H9 (cell line): Measurements from ENCODE around the gene SEC22A. TPM values are rescaled to one million over a fixed set of nuclear protein-coding genes. Genes with fewer than 3 reads are reported as not detected.

ENCODE experiments used
- DNase-seq: peaks from one replicate; pipeline ENCODE4 v3.0.0-alpha.2; 2017
- H2AFZ ChIP-seq: one replicate; pipeline ENCODE4 v1.6.1; 2013; ENCODE audit warnings: mild to moderate bottlenecking, low read length, control low read depth, moderate library complexity
- H2AK5ac ChIP-seq: 2 replicates; pipeline ENCODE4 v1.6.1; 2013; ENCODE audit warnings: low read length, control low read depth, mixed read lengths; ENCODE audit not compliant: insufficient read length
- H2BK120ac ChIP-seq: one replicate; pipeline ENCODE4 v1.6.1; 2013; ENCODE audit warnings: low read depth, mild to moderate bottlenecking, low read length, control low read depth, inconsistent platforms; ENCODE audit not compliant: poor library complexity, severe bottlenecking
- H2BK12ac ChIP-seq: 2 replicates; pipeline ENCODE4 v1.6.1; 2013; ENCODE audit warnings: low read length, control low read depth, mixed read lengths, low read depth; ENCODE audit not compliant: insufficient read length
- H2BK15ac ChIP-seq: 2 replicates; pipeline ENCODE4 v1.6.1; 2013; ENCODE audit warnings: low read depth, low read length, control low read depth
- H2BK20ac ChIP-seq: one replicate; pipeline ENCODE4 v1.6.1; 2013; ENCODE audit warnings: low read depth, mild to moderate bottlenecking, low read length, control low read depth, inconsistent platforms; ENCODE audit not compliant: poor library complexity, severe bottlenecking
- H2BK5ac ChIP-seq: 2 replicates; pipeline ENCODE4 v1.6.1; 2013; ENCODE audit warnings: low read length, control low read depth, mixed read lengths; ENCODE audit not compliant: insufficient read length
- H3K14ac ChIP-seq: 2 replicates; pipeline ENCODE4 v1.6.1; 2013; ENCODE audit warnings: low read length, control low read depth; ENCODE audit not compliant: insufficient read depth
- H3K18ac ChIP-seq: 2 replicates; pipeline ENCODE4 v1.6.1; 2013; ENCODE audit warnings: low read depth, mild to moderate bottlenecking, mixed read lengths, low read length, control low read depth; ENCODE audit not compliant: insufficient read length
- H3K23ac ChIP-seq: 2 replicates; pipeline ENCODE4 v1.6.1; 2013; ENCODE audit warnings: low read length, control low read depth, mixed read lengths, low read depth; ENCODE audit not compliant: insufficient read length
- H3K23me2 ChIP-seq: 2 replicates; pipeline ENCODE4 v1.6.1; 2013; ENCODE audit warnings: low read depth, mild to moderate bottlenecking, mixed read lengths, low read length, control low read depth; ENCODE audit not compliant: insufficient read length, poor library complexity, severe bottlenecking
- H3K27ac ChIP-seq: 2 replicates; pipeline ENCODE4 v1.5.1; 2013; ENCODE audit warnings: low read length, control low read depth, mixed read lengths, low read depth; ENCODE audit not compliant: insufficient read length
- H3K27me3 ChIP-seq: 2 replicates; pipeline ENCODE4 v1.6.1; 2013; ENCODE audit warnings: low read length, control low read depth, inconsistent platforms; ENCODE audit not compliant: insufficient read depth
- H3K4ac ChIP-seq: 2 replicates; pipeline ENCODE4 v1.6.1; 2013; ENCODE audit warnings: low read depth, mild to moderate bottlenecking, control low read depth, inconsistent platforms, low read length, moderate library complexity
- H3K4me1 ChIP-seq: 2 replicates; pipeline ENCODE4 v1.6.1; 2013; ENCODE audit warnings: low read length, control low read depth, inconsistent platforms; ENCODE audit not compliant: insufficient read depth
- H3K4me2 ChIP-seq: 2 replicates; pipeline ENCODE4 v1.6.1; 2013; ENCODE audit warnings: low read length, control low read depth, mixed read lengths; ENCODE audit not compliant: insufficient read length, insufficient read depth
- H3K56ac ChIP-seq: 2 replicates; pipeline ENCODE4 v1.6.1; 2013; ENCODE audit warnings: low read depth, mild to moderate bottlenecking, mixed read lengths, low read length, control low read depth; ENCODE audit not compliant: insufficient read length
- H3K79me1 ChIP-seq: 2 replicates; pipeline ENCODE4 v1.6.1; 2013; ENCODE audit warnings: low read depth, mild to moderate bottlenecking, moderate library complexity, low read length, control low read depth, inconsistent platforms; ENCODE audit not compliant: insufficient read depth, poor library complexity, severe bottlenecking
- H3K79me2 ChIP-seq: 2 replicates; pipeline ENCODE4 v1.6.1; 2013; ENCODE audit warnings: low read length, control low read depth, inconsistent platforms; ENCODE audit not compliant: insufficient read depth
- H3K9ac ChIP-seq: 2 replicates; pipeline ENCODE4 v1.6.1; 2013; ENCODE audit warnings: low read length, control low read depth, mixed read lengths; ENCODE audit not compliant: insufficient read length; ENCODE audit errors: extremely low read depth
- H3K9me3 ChIP-seq: one replicate; pipeline ENCODE4 v1.6.1; 2013; ENCODE audit warnings: low read depth, low read length, inconsistent platforms; ENCODE audit not compliant: control insufficient read depth
- H3T11ph ChIP-seq: one replicate; pipeline ENCODE4 v1.6.1; 2013; ENCODE audit warnings: mild to moderate bottlenecking, low read length, control low read depth, inconsistent platforms
- H4K20me1 ChIP-seq: one replicate; pipeline ENCODE4 v1.6.1; 2013; ENCODE audit not compliant: control insufficient read depth, insufficient read length, insufficient read depth
- H4K5ac ChIP-seq: 2 replicates; pipeline ENCODE4 v1.6.1; 2013; ENCODE audit warnings: low read depth, mild to moderate bottlenecking, mixed read lengths, low read length, control low read depth; ENCODE audit not compliant: insufficient read length
- H4K8ac ChIP-seq: replicated peaks from 2 replicates; pipeline ENCODE4 v1.6.1; 2013; ENCODE audit warnings: low read length, control low read depth, mixed read lengths, low read depth; ENCODE audit not compliant: insufficient read length
- H4K91ac ChIP-seq: 2 replicates; pipeline ENCODE4 v1.6.1; 2013; ENCODE audit warnings: low read depth, mild to moderate bottlenecking, moderate library complexity, mixed read lengths, low read length, control low read depth; ENCODE audit not compliant: insufficient read length
- H3K27ac Mint-ChIP-seq, 3 experiments: 2 replicates in 2 of 3; 3 replicates in 1 of 3; pipeline ENCODE4 v1.8.0; 2020 to 2021; ENCODE audit warnings: mixed read lengths in 3 of 3, mild to moderate bottlenecking in 1 of 3, moderate library complexity in 1 of 3
- H3K27me3 Mint-ChIP-seq: 2 replicates; pipeline ENCODE4 v1.8.0; 2021; ENCODE audit warnings: low read depth, mild to moderate bottlenecking, moderate library complexity, mixed read lengths
- H3K36me3 Mint-ChIP-seq, 3 experiments: 2 replicates in 2 of 3; 3 replicates in 1 of 3; pipeline ENCODE4 v1.8.0; 2020 to 2021; ENCODE audit warnings: low read depth in 3 of 3, mixed read lengths in 3 of 3; ENCODE audit not compliant: insufficient read depth in 1 of 3
- H3K4me1 Mint-ChIP-seq, 2 experiments: 2 replicates each; pipeline ENCODE4 v1.8.0; 2020; ENCODE audit warnings: mixed read lengths in 2 of 2
- H3K4me3 Mint-ChIP-seq, 2 experiments: 2 replicates in 1 of 2; 3 replicates in 1 of 2; pipeline ENCODE4 v1.8.0; 2020 to 2021; ENCODE audit warnings: mild to moderate bottlenecking in 2 of 2, mixed read lengths in 2 of 2, moderate library complexity in 1 of 2
- H3K9me3 Mint-ChIP-seq, 2 experiments: 2 replicates in 1 of 2; 3 replicates in 1 of 2; pipeline ENCODE4 v1.8.0; 2020; ENCODE audit warnings: mild to moderate bottlenecking in 2 of 2, mixed read lengths in 2 of 2, moderate library complexity in 1 of 2
- CTCF ChIP-seq: fragments of 200-600 bp; sonication (generic); conservative IDR thresholded peaks from 3 replicates; pipeline ENCODE4 v1.8.0; 2021; ENCODE audit warnings: antibody characterized with exemption, mild to moderate bottlenecking
- WGBS: extraction: QIAGEN DNeasy Blood & Tissue Kit; methylation state at CpG from one replicate; pipeline ENCODE4 v1.1.7; 2013; ENCODE audit warnings: missing lambda C conversion rate, low lambda C conversion rate, mixed read lengths; ENCODE audit not compliant: insufficient read length; ENCODE audit errors: extremely low coverage; 5-methylcytosine and 5-hydroxymethylcytosine counted together
- total RNA-seq: library from RNA; stranded (reverse); gene quantifications from 2 replicates; pipeline ENCODE4 v1.2.1, GENCODE V29; 2021

Gene SEC22A
- total RNA-seq, 1 experiment from 2014 or later: 9.9 TPM

- H3K9me3 Mint-ChIP-seq: no peaks in the 10 kb centered on the region
- H3K4me2 ChIP-seq: no peak overlapping the region
- no peak overlapping the region for H2BK120ac ChIP-seq
- H3K4me1 Mint-ChIP-seq: peaks cover 54 to 62% of the 10 kb centered on the region in 2 experiments
- peak overlapping the region in 1 of 3 experiments; percentile 57; a peak in 3 of 7 replicates for H3K27ac Mint-ChIP-seq
- H3K36me3 Mint-ChIP-seq: peaks cover 0 to 3% (median 2%) of the 10 kb centered on the region in 3 experiments; a peak in 3 of 7 replicates
- H3K18ac ChIP-seq: no peak overlapping the region
- H4K8ac ChIP-seq: no peak overlapping the region
- H2BK20ac ChIP-seq: no peak overlapping the region
- H3K14ac ChIP-seq: no peak overlapping the region
- no peaks in the 10 kb centered on the region for H3K9me3 ChIP-seq
- no peak overlapping the region for H2BK12ac ChIP-seq
- H2AK5ac ChIP-seq: no peak overlapping the region
- H3K4me3 Mint-ChIP-seq: no peak overlapping the region; a peak in 1 of 5 replicates
- H2AFZ ChIP-seq: no peak overlapping the region
- H3K4ac ChIP-seq: no peak overlapping the region
- no peak overlapping the region for H3K9ac ChIP-seq
- no peak overlapping the region for H3K27ac ChIP-seq
- no peak overlapping the region for H3T11ph ChIP-seq
- no peaks in the 10 kb centered on the region for H3K27me3 ChIP-seq
- no peak overlapping the region for H2BK15ac ChIP-seq
- no peak for TF ChIP-seq CTCF
- H4K5ac ChIP-seq: no peak overlapping the region
- no peak overlapping the region for H2BK5ac ChIP-seq
- no peak for DNase-seq
- no peak overlapping the region for H4K91ac ChIP-seq
- WGBS: no CpG with 5 or more reads among the region's 6 CpGs
- H3K23ac ChIP-seq: no peak overlapping the region
- H3K56ac ChIP-seq: no peak overlapping the region
- H3K23me2 ChIP-seq: peaks cover 8% of the 10 kb centered on the region
- peaks cover 24% of the 10 kb centered on the region; the same call in 1 of the 2 replicates for H3K4me1 ChIP-seq
- no peaks in the 10 kb centered on the region for H3K27me3 Mint-ChIP-seq
- H3K79me2 ChIP-seq: peaks cover 2% of the 10 kb centered on the region; the same call in 1 of the 2 replicates
- no peaks in the 10 kb centered on the region for H4K20me1 ChIP-seq
- no peaks in the 10 kb centered on the region for H3K79me1 ChIP-seq
Measured at GRCh38 chr3:123310741-123311140, 109.0 kb downstream of the SEC22A start.
